ENCODE results near the gene MMP15. TPM values are rescaled to one million over a fixed set of nuclear protein-coding genes. Genes with fewer than 3 reads are reported as not detected.
A peak's percentile ranks its signal among the peaks of the same experiment; 100 is the strongest.

Gene MMP15
- total RNA-seq (2022) (27.0 and 27.3 TPM in 2 replicates), Bru-seq, nascent RNA (percentile 55 among the genes with signal in this experiment), BruChase-seq, experiment 1, labeled RNA remaining after a 2-hour chase (percentile 56 among the genes with signal in this experiment), BruChase-seq, experiment 2, labeled RNA remaining after a 6-hour chase (percentile 74 among the genes with signal in this experiment)
- long read RNA-seq, full-length matches to known transcripts = 13 of 28 reads
- long read RNA-seq, partial matches to known transcripts = 15 of 28 reads
- long read RNA-seq, other reads (novel, unspliced or antisense) = 0 of 28 reads

- BruUV-seq (replicated peaks) = no TSS peak
- no peaks in the 10 kb centered on the region for H3K9me3 ChIP-seq
- peak within 1 kb of the TSS; percentile 81 for H3K4me3 Mint-ChIP-seq (ENCODE audit: unreplicated experiment)
- peaks cover 14% of the 10 kb centered on the region for H3K4me1 Mint-ChIP-seq (ENCODE audit: low read depth, unreplicated experiment)
- H3K27ac Mint-ChIP-seq (ENCODE audit: unreplicated experiment) = peak within 1 kb of the TSS; percentile 95
- TF ChIP-seq, protein P1, sequence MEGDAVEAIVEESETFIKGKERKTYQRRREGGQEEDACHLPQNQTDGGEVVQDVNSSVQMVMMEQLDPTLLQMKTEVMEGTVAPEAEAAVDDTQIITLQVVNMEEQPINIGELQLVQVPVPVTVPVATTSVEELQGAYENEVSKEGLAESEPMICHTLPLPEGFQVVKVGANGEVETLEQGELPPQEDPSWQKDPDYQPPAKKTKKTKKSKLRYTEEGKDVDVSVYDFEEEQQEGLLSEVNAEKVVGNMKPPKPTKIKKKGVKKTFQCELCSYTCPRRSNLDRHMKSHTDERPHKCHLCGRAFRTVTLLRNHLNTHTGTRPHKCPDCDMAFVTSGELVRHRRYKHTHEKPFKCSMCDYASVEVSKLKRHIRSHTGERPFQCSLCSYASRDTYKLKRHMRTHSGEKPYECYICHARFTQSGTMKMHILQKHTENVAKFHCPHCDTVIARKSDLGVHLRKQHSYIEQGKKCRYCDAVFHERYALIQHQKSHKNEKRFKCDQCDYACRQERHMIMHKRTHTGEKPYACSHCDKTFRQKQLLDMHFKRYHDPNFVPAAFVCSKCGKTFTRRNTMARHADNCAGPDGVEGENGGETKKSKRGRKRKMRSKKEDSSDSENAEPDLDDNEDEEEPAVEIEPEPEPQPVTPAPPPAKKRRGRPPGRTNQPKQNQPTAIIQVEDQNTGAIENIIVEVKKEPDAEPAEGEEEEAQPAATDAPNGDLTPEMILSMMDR (IDR thresholded peaks at IDR 0.05; ENCODE audit: insufficient read depth in 1 of 2, low read depth in 1 of 2, low read length in 1 of 2, severe bottlenecking in 1 of 2, unreplicated experiment in 1 of 2) = no peak
- DNase-seq = peak; percentile 99 to 100
- peaks cover 16% of the 10 kb centered on the region for H3K4me1 ChIP-seq
- peak within 1 kb of the TSS; percentile 74 for H3K4me3 ChIP-seq (ENCODE audit: low read depth, low read length)
- no peaks in the 10 kb centered on the region for H3K36me3 ChIP-seq (ENCODE audit: control insufficient read depth, insufficient read depth, low read length)
- POLR2A ChIA-PET = interaction anchor here (0.6 to 2.2 kb wide), 13 partner anchors 13 to 497 kb away, joined by 3 to 59 read pairs (median 7); partner anchors contain the start of genes CFAP20 and ZNF319
- CTCF ChIA-PET = interaction anchor here (0.6 to 2.5 kb wide), 12 partner anchors 15 to 226 kb away, joined by 3 to 44 read pairs (median 4); partner anchors contain the start of gene CFAP20
- H3K27me3 ChIP-seq (replicated peaks; ENCODE audit: control insufficient read depth, insufficient read depth, low read length) = no peaks in the 10 kb centered on the region
- peaks cover 12% of the 10 kb centered on the region for H3K36me3 Mint-ChIP-seq (ENCODE audit: insufficient read depth, unreplicated experiment)
- H3K27me3 Mint-ChIP-seq (ENCODE audit: insufficient read depth, unreplicated experiment) = no peaks in the 10 kb centered on the region
- intact Hi-C loops (cut with micrococcal nuclease; ENCODE audit: unreplicated experiment) = loop anchor here (1.0 to 10.0 kb wide), 5 partner anchors 24 to 729 kb away; partner anchors contain the start of gene USB1
- no peaks in the 10 kb centered on the region for H3K9me3 Mint-ChIP-seq (ENCODE audit: unreplicated experiment)
Measured at GRCh38 chr16:58025351-58026138, at the start of gene MMP15. MMP15 (plus strand) TSS chr16:58025754; CDS start chr16:58026351, 597 bp downstream.

DNA sequence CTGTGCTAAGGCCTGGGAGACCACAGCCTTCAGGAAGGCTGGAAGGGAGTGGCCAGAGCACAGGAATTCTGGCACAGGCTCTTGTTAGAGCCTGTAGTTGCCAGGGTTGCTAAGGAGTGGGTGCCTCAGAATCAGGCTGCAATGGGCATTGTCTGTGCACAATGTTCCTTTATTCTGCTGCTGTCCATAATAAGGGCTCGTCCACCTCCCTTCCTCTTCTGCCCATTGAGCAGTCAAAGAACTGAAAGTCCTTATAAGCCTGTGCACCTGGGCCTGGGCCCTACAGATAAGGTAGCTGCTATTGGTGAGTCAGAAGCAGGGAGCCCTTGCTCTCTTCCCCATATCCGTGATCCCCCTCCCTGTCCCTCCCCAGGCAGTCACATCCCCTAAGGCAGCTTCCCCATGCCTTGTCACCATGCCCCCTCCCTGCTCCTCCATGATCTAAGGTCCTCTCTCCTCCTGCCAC is 49.2 kb upstream of the MMP15 start:
- POLR2A ChIA-PET = no interaction called here

More for the DNA sequence above, 49.2 kb upstream of the MMP15 start:
- peaks cover 14% of the 10 kb centered on the region for H3K4me1 Mint-ChIP-seq (ENCODE audit: low read depth, unreplicated experiment)
- no peaks in the 10 kb centered on the region for H3K9me3 Mint-ChIP-seq (ENCODE audit: unreplicated experiment)
- no peaks in the 10 kb centered on the region for H3K27me3 Mint-ChIP-seq (ENCODE audit: insufficient read depth, unreplicated experiment)
- no peak overlapping the region for H3K4me3 ChIP-seq (ENCODE audit: low read depth, low read length)
- H3K36me3 ChIP-seq (ENCODE audit: control insufficient read depth, insufficient read depth, low read length) = no peaks in the 10 kb centered on the region
- DNase-seq = no peak
- intact Hi-C loops (cut with micrococcal nuclease; ENCODE audit: unreplicated experiment) = no loop called here
- peaks cover 10% of the 10 kb centered on the region for H3K4me1 ChIP-seq
- no peak overlapping the region for H3K27ac Mint-ChIP-seq (ENCODE audit: unreplicated experiment)
- CTCF ChIA-PET = no interaction called here
- no peaks in the 10 kb centered on the region for H3K9me3 ChIP-seq
- TF ChIP-seq, protein P1 (IDR thresholded peaks at IDR 0.05; ENCODE audit: insufficient read depth in 1 of 2, low read depth in 1 of 2, low read length in 1 of 2, severe bottlenecking in 1 of 2, unreplicated experiment in 1 of 2) = no peak
- no peaks in the 10 kb centered on the region for H3K36me3 Mint-ChIP-seq (ENCODE audit: insufficient read depth, unreplicated experiment)
- H3K4me3 Mint-ChIP-seq (ENCODE audit: unreplicated experiment) = no peak overlapping the region
- BruUV-seq (replicated peaks) = no TSS peak
- no peaks in the 10 kb centered on the region for H3K27me3 ChIP-seq (replicated peaks; ENCODE audit: control insufficient read depth, insufficient read depth, low read length)

All from Caco-2 (cell line).